HT1080 (cell line): Measurements from ENCODE around the gene GPC5. TPM values are rescaled to one million over a fixed set of nuclear protein-coding genes. Genes with fewer than 3 reads are reported as not detected.

Experiments used
- DNase-seq: peaks from one replicate; pipeline ENCODE4 v3.0.0-alpha.2; 2015; ENCODE audit warnings: low read depth
- total RNA-seq: library from RNA; depleted of rRNA; stranded (reverse); fragments of >200 nt; shearing (Covaris generic); gene quantifications from 2 replicates; pipeline ENCODE4 v1.2.3, GENCODE V29; 2014

GPC5 gene
- total RNA-seq, 1 experiment from 2014 or later: 0.14 TPM

DNA sequence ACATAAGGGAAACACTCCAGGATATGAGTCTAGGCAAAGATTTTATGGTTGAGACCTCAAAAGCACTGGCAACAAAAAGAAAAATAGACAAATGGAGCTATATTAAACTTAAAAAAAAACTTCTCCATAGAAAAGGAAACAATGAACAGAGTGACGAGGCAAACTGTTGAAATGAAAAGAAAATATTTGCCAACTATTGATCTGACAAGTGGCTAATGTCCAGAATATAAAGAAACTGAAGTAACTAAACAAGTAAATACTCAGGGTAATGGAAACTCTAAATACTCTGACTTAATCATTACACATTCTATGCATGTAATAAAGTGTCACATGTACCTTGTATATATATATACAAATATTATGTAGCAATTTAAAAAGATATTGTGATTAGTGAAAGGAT lies 562.5 kb downstream of the GPC5 start:
- no peak for DNase-seq

DNA sequence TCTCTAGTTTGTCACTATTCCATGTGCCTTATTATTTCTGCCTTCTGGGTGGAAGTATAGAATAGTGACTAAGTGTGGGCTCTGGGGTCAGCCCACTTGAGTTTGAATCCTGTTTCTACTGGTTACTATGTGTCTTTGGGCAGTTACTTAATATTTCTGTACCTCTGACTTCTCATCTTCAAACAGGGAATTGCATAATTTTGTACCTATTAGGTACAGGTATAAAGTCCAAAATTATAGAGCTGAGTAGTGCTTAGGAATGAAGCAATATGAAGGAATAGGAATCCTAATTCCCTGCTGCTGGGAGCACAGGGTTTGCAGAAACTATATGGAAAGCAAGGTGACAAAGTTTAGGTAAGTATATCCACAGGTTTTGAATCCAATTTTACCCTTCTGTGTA lies 564.5 kb downstream of the GPC5 start:
- DNase-seq: no peak

DNA sequence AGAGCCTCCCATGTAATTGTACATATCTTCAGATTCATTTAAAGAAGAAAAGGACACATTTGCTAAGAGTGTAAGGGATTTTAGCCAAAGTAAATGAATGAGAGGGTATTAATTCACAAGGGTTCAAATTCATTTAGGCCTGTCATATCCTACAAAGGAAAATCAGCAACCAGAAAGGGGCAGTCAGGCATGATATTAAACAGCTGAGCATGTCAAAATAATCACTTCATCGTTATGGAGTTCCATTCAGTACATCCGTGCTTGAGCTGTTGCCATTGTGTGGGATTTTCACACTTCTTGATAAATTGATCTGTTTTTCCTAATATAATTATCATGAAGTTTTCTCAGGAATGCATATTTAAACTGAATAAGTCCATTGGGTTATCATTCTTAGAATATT lies 567.1 kb downstream of the GPC5 start:
- no peak for DNase-seq

DNA sequence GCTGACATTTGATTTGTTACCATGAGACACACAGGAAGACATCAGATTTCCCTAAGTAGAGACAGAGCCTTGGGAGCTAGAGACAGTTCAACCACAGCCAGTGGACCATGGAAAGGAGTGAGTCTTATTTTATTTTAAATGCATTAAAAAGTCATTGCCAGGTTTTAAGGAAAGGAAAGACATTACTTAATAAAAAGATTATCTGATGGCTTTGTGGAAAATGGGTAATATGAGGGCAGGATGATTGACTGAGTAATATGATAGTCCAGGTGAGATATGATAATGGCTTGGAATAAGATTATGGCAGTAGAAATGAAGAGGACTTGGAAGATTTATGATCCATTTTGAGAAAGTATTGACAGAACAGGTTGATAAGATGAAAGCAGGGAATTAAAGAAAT lies 580.1 kb downstream of the GPC5 start:
- no peak for DNase-seq

DNA sequence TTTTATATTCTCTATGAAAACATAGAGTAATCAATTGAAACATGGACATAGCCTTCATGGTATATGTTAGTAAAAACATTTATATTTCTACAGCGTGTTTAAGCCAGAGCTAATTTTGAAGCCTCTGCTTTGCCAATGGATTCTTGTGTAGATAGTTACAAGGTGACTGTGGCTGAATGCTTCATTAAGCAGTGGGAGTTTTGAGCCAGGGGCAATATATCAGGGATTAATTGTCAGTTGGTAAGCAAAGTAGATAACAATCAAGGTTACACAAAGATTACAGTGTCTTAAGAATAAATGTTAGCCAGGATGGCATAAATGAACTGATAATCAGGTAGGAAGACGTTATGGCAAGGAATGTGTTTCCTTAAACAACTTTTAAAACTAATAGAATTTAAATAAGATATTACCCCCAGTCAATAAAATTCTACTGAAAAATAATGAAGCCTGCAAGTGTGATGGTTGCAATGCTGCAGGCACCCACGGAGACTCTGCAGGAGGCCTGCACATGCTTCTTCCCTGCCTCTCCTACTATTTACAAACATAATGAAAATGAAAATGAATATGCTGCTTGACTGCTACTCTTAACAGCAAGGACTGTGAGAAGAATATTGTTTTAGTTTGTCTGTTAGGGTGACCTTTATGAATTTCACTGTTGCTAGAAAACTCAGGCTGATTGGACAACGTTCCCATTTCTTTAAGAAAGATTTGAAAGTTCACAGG lies 588.5 kb downstream of the GPC5 start:
- DNase-seq: no peak

DNA sequence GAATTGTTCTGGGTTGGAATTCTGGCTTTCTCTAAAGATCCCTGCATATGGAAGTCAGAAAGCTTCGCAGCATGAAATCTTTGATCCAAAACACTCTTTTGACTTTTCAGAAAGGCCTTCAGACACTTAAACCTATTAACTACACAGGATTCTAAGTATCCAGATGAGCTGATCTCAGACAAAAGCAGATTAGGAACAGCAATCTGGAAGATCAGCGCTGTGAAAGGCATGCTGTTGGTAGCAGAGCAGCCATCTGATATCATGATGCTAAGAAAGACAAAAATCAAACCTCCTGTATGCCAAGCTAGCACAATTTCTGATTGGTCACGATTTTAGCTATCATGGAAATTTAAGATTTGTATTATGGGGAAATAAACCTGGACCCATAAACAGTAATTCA lies 589.9 kb downstream of the GPC5 start:
- DNase-seq: no peak

DNA sequence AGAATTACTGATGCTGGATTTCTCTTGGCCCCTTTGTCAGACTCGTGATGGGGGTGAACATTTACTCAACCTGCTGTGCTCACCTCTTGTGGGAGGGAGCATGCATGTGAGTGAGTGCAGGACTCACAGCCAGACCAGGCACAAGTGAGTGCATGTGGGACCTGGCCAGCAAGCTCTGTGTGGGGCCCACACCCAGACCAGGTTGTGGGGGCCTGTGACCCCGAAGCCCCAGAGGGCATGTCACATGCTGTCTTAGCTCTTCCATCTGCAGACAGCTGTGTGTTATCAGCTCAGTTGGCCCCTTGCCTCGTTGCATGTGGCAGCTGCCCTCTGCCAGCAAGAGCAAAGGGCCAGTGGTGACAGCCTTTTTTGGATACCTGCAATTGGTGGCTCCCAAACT lies 614.4 kb downstream of the GPC5 start:
- no peak for DNase-seq

DNA sequence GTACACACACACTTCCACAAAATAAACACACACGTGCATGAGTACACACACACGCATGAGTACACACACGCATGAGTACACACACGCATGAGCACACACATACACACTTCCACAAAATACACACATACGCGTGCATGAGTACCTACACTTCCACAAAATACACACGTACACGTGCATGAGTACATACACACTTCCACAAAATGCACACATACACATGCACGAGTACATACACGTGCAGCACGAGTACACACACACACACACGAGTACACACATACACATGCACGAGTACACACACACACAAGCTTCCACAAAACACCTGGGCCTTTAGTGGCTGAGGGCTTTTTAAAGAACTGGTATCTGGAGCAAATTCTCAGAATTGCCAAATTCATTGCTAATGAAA lies 619.3 kb downstream of the GPC5 start:
- no peak for DNase-seq

DNA sequence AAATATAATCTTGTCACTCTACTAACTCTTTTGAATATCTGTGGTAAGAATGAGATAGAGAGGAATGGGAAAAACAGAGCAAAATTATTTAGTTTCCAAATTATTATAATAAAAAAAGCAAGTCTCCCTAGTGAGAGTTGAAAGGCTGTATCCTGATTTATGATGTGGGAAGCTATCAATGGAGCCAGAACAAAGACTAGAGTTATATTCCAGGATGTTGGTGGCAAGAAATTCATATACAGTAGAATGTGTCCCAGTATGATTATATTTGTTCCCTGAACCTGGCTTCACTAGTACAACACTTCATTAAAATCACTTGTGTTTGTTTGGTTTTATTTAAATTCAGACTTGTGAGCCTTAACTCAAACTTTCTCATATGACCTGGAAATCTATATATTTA lies 630.3 kb downstream of the GPC5 start:
- no peak for DNase-seq

DNA sequence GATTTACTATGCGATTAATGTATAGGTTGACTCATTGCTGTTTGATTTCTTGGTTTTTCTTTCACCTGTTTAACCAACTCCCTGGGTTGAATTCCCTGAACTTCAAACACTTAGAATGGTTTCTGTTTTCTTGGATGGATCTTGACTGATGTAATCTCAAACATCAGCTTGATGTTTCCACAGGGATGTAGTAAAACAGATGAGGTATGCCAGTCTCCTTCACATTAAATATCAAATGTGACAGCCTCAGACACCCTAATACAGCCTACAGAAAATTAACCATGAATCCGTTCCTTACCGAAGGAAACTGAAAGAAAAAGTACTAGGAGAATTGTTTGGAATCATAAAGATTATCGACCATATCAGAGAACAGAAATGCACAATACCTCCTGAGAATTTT lies 631.2 kb downstream of the GPC5 start:
- DNase-seq: no peak

DNA sequence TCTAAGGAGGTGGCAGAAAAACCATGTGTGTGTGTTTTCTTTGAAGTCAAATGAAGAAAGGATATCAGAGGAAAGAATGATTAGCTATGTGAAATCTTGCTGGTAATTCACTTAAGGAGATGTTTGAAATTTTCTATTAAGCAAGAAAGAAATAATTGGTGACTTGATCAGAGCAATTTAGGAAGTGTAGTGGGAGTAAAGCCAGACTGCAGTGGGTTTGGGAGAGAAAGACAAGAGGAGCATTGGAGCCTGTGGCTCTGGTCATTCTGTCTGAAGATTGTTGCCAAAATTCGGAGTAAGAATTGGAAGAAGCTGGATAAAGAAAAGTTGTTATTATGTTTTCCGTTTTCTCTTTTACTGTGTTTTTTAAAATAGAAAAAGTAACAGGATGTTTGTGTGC lies 640.5 kb downstream of the GPC5 start:
- no peak for DNase-seq

DNA sequence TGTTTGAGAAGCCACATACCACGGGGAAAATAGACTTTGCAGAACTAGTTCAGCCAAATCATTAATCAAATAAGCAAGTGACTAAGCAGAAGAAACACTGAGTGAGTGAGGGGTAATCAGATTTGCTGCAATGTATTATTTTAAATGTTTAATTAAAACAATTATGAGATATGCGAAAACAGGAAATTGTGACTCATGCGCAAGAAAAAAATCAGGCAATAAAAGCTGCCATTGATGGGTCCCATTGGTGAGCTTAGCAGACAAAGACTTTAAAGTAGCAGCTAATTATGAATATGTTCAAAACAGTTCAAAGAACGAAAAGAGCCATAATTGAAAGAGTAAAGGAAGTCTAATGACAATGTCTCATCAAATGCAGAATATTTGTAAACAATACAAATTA lies 644.1 kb downstream of the GPC5 start:
- no peak for DNase-seq

DNA sequence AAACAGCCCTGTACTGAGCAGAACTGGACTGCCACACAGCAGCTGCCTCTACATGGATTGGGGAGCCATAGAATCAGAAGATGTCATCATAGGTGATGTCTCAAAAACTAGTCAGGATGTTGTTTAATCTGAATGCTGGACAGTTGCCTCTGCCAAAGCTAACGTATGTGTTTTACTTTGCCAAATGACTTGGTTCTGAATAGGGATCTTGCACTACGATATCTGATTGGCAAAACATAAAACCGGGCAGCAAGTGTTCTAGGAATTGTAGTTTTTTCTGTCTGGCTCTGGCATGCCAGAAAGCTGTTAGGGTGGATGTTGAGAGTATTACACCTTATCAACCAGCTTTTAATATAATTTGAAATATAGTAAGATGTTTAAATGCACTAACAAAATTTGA lies 645.9 kb downstream of the GPC5 start:
- no peak for DNase-seq

DNA sequence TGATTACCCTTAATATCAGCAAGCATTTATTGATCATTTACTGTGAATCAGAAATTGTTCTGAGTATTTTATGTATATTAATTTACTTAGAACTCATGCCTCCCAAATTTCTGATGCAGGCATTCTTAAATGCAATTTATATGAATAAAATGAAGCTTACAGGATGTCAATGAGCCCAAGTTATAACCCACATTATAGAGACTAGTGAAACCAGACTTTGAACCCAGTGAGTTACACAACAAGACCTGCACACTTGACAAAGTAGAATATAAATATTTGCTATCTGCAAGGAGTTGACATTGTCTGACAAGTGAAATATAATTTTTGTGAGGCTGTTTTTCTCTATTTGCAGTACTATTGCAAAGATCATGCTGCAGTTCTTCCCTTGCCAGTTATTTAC lies 656.0 kb downstream of the GPC5 start:
- DNase-seq: no peak

DNA sequence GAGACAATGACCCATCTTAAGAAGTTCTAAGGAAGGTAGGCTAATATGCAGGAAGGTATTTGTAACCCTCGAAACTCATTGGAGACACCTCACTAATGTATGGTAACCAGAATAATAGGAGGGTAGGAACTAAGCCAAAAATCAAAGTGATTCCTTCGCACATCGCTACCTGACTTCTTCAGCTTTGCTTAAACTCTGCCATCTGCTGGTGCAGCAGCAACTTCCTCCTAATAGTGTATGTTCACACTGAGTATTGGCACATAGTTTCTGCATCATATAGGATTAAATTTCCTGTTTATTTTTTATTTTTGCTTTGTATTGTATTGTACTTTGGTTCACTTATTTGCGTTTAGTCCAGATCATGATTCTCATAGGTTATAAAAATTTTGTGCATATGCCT lies 676.2 kb downstream of the GPC5 start:
- no peak for DNase-seq

DNA sequence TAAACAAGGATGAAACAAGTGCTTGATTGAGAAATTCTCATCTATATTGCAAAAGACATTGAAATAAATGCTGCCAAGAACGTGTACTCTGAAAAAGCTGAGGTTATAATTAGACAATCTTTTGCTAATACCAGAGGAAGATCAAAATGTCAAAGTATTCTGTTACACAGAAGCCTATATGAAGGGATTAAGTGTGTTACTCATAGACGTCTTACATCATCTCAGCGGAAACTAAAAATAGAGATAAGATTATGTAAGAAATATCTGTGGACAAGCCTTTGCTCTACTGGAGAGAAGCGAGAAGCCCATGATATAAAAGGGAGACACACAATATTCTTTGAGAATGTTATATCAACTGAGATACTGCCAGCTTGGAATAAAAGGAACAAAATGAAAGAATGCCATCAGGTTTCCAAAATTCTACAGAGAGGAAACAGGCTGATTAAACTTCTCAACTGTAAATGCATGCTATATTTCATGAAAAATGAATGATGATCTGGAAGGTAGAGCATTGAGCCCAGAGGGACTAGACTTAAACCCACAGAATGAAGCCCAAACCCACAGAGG lies 699.0 kb downstream of the GPC5 start:
- DNase-seq: peak; percentile 62

DNA sequence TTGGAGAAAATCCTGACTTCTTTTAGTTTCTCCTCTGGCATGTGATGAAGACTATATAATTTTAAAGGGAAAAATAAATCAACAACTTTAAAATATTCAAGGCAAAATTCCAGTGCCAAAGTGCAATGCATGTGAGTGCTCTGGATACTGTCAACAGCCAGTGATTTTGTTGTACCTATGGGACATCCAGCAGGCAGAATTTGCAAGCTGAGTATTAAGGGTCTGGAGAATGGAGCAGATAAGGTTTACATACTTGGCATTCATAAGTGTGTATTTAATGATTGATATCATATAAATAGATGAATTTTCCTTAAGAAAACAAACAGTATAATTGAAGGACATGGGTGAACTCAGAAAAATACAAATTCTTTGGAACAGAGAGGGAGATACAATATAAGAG lies 703.4 kb downstream of the GPC5 start:
- no peak for DNase-seq

DNA sequence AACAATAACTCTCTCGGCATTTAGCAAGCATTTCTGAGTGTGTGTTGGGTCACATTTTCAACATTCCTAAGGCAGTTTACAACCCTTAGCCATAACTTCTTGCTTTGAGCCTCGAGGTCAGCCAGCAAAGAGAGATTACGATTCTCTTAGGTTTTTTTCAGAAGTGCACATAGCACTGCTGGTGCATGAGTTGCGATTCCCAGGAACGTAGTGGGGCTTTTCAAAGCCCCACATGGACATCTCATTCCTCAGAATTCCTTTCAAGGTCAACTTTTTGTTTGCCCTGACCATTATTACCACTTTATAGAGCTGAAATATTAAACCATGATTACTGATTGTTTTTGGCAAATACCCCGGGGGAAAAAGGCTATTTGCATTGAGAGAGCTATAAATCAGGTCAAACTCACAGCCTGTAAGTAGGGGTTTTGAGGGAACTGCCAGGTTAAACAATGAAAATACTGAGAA lies 705.3 kb downstream of the GPC5 start:
- no peak for DNase-seq

DNA sequence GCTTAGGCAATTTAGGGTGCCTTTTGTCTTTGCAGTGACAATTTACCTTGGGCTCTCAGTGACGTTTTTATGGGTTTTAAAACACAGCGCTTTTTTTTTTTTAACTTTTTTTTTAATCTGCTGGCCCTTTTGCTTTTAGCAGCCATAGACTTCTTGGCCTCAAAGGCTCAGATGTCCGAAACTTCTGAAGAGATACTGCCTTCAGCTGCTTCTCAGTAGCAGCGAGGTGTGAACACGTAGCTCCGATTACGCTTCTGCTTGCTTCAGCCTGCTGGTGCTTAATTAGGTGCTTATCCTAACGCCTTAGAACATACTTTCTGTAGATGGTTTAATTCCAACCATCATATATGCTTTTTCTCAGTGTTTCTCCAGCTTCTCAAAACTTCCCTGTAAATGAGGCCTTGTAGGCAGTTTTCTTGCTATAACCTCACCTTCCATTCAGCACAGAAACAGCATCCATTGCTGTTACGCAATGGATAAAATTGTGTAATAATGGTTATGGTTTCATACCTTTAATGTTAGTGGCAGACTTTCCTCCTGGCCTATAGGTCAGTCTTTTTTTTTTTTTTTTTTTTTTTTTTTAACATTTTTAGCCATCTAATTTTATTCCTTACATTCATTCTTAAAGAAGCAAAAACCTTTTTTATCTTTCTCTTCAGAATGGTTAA lies 723.9 kb downstream of the GPC5 start:
- no peak for DNase-seq

DNA sequence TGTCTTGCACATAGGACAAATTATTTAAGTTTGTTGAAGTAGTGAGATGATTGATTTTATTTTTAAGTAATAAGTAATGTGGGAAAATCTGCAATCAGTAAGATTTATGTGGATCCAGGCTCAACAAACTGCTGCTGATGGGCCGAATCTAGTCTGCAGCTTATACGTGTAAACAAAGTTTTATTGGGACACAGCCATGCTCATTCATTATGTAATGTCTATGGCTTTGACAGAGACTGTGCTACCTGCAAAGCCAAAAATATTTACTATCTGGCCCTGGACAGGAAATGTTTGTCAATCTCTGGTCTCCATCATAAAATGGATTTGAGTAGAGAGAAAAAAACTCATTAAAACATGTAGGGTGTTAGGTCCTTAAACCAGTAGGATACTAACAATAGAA lies 728.0 kb downstream of the GPC5 start:
- DNase-seq: no peak

DNA sequence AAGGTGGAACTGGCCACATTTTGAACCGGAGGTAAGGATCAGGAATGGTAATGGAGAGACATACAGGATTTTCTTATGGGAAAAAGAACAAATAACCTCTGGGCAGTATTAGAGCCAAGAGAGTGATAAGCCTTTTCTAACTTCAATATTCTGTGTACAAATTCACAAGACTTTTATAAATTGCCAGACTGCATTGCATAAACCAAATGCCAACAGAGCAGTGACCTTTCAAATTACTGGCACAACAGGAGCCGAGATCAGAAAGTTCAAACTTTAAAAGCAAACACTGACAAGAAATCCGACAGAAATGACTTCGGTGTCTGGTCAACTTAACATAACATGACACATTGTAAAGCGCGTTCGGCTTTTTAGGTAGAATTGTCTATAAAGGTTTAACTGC lies 737.1 kb downstream of the GPC5 start:
- DNase-seq: no peak

DNA sequence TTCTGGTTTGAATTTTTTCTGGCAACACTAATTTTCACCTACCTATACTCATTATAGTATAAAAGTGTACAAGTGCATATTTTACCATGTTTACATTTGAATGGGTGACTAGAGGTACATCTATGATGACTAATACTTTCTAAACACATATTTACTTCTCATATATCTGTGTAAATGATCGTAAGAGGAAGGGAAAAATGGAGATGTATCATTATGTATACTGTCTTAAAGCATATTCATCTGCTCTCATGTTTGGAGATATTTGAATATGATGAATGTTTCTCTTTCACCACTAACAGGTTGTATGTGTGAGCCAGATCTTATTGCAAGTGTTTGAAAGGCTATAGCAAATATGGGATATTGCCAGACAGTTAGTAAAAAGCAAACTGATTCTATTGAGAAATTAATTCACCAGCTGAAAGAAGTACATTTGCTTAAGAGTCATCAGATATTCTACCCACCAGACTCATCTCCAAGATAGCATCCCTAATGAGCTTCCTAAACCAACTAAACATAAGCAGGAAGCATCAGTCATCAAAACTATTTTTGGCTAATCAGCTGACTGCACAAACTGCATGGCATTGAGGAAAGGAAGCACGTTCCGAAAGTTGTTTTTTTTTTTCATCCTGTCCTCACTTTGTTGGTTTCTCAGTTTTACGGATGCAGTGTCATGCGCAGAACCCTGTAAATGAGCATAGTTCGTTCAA lies 738.2 kb downstream of the GPC5 start:
- peak; percentile 32 for DNase-seq
